RWPE1 (cell line): ENCODE results near the gene FRMD4A.
"Not testable (repeated sequence)": the region's sequence is repeated elsewhere in the genome, so short reads cannot be mapped to it uniquely, and the experiment has no call there.

ENCODE experiments used
- CTCF ChIA-PET: fragments of 350-600 bp; sonication (Branson Sonifier 250); formaldehyde crosslinking; extraction: SDS; loops from one replicate; lab custom pipeline; 2021; lab: Yijun Ruan, JAX
- POLR2A ChIA-PET: fragments of 400-600 bp; formaldehyde crosslinking; extraction: SDS; loops from one replicate; lab custom pipeline; 2020; ENCODE audit warnings: antibody characterized with exemption; ENCODE audit not compliant: low non-redundant PET; lab: Yijun Ruan, JAX
- DNase-seq: peaks from one replicate; pipeline ENCODE4 v3.0.0; 2012; ENCODE audit warnings: low spot score
- H3K27ac ChIP-seq: fragments of 450-650 bp; 2 replicates; pipeline ENCODE4 v1.5.1; 2017
- TF ChIP-seq, protein P1 (sequence below): fragments of 450-650 bp; conservative IDR thresholded peaks from 2 replicates; pipeline ENCODE4 v1.5.1; 2017; ENCODE audit warnings: low read depth, mild to moderate bottlenecking

FRMD4A gene

DNA sequence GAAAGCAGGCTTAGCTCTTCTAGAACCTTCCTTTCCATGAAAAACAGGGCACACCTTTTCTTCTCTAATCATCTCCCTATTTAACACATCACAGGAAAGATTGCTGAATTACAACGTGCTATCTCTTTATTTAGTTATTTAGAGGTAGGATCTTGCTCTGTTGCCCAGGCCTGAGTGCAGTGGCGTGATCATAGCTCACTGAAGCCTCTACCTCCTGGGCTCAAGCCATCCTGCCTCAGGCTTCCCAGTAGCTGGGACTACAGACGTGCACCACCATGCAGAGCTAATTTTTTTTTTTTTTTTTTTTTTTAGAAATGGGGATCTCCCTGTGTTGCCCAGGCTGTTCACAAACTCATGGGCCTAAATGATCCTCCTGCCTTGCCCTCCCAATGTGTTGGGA is 492.8 kb downstream of the FRMD4A start:
- TF ChIP-seq, protein P1, sequence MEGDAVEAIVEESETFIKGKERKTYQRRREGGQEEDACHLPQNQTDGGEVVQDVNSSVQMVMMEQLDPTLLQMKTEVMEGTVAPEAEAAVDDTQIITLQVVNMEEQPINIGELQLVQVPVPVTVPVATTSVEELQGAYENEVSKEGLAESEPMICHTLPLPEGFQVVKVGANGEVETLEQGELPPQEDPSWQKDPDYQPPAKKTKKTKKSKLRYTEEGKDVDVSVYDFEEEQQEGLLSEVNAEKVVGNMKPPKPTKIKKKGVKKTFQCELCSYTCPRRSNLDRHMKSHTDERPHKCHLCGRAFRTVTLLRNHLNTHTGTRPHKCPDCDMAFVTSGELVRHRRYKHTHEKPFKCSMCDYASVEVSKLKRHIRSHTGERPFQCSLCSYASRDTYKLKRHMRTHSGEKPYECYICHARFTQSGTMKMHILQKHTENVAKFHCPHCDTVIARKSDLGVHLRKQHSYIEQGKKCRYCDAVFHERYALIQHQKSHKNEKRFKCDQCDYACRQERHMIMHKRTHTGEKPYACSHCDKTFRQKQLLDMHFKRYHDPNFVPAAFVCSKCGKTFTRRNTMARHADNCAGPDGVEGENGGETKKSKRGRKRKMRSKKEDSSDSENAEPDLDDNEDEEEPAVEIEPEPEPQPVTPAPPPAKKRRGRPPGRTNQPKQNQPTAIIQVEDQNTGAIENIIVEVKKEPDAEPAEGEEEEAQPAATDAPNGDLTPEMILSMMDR = no peak
- ChIA-PET CTCF (interaction anchor here (0.6 kb wide), 2 partner anchors 336 to 507 kb away, joined by 3 to 4 read pairs; no protein-coding TSS in a partner anchor), POLR2A (no interaction called here)
- DNase-seq = no peak
- no peak overlapping the region for H3K27ac ChIP-seq

DNA sequence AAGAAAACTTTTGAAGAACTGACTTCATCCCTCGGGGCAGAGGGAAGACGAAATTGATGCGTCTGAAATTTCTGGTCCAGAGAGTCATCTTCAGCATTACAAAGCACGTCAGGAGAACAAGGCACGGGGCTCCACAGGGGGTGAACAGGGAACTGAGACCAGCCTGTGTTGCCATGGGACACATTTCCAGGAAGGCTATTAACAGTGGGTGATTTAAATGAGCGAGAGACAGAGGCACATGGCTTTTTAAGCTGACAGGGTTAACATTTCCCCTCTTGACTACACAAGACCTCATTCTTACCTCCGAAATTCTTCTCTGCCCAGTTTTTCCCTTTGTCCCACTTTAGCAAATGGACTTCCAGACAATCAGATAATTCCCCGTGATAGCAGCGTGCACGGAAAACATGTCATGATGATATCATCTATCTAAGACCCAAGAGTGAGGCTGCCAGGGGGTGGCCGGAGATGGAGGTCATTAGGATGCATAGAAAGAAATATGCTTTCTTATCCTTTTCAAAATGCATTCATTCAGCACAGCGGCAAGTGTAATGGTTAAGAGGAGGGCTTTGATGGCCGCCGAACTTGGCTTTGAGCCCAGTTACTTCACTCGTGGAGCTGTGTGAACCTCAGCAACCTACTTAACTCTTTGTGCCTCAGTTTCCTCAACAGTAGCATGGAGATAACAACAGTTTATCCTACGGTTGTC is 496.0 kb downstream of the FRMD4A start:
- H3K27ac ChIP-seq = no peak overlapping the region
- TF ChIP-seq, protein P1 = no peak
- ChIA-PET CTCF (no interaction called here), POLR2A (no interaction called here)
- DNase-seq = no peak

DNA sequence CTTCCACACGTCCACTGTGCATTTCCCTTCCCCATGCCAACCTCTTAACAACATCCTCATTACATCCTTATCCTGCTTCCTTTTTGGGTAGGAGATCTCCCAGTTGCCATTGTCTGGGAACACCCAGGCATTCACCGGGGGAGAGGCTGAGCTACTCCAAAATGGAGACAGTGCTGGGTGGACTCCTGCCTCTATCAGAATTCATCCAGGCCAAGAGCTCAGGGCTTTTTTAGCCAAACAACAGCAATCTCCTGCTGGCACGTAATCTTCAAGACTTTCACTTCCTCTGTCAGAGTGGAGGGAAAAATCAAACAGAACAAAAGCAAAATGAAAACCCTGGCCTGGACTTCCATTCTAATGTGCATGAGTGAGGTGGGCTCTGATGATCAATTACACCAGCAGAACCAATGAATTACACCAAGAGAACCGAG is 499.0 kb downstream of the FRMD4A start:
- TF ChIP-seq, protein P1 = no peak
- ChIA-PET POLR2A (no interaction called here), CTCF (interaction anchor here (0.7 kb wide), 1 partner anchor 60 kb away, joined by 3 read pairs; no protein-coding TSS in a partner anchor)
- no peak overlapping the region for H3K27ac ChIP-seq
- DNase-seq = no peak

DNA sequence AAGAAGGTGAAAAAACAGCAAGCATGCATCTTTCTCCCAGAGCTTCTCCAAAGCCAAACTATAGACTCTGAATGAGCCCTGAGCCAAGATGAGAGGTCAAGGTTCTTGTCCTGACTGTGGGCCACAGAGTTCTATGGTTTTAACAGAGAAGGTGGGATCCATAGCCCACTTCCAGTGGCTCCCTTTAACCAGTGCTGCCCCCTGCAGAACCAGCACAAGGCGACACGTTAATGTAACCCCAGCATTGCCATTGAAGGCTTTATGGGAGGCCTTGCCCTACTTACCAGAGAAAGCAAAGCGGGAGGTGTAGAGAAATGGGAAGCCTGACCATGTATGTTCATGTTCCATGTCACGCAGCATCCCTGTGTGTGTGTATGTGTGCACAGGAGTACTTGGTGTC is 500.3 kb downstream of the FRMD4A start:
- CTCF ChIA-PET = interaction anchor here (0.7 kb wide), 1 partner anchor 279 kb away, joined by 3 read pairs; no protein-coding TSS in a partner anchor
- TF ChIP-seq, protein P1 = no peak
- POLR2A ChIA-PET = no interaction called here
- H3K27ac ChIP-seq = no peak overlapping the region
- DNase-seq = no peak

DNA sequence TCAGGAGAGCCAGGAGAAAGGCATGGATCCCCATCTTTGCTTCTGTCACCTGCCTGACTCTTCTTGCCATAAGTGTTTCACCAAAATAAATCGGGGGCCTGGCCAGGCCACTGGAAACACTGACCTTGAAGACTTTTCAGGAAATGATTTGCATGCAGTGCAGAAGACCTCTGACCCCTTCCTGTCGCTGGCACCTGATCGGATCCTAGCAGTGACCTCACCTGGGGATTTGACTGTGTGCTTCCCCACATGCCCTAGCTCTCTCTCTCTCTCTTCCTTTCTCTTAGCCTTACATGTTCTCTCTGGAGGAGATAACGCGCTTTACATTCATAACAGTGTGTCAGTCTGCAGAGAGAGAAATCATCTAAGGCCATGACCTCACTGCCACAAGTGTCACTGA is 500.9 kb downstream of the FRMD4A start:
- H3K27ac ChIP-seq = no peak overlapping the region
- ChIA-PET CTCF (interaction anchor here (0.6 kb wide), 1 partner anchor 524 kb away, joined by 3 read pairs; no protein-coding TSS in a partner anchor), POLR2A (no interaction called here)
- DNase-seq = no peak
- TF ChIP-seq, protein P1 = no peak

DNA sequence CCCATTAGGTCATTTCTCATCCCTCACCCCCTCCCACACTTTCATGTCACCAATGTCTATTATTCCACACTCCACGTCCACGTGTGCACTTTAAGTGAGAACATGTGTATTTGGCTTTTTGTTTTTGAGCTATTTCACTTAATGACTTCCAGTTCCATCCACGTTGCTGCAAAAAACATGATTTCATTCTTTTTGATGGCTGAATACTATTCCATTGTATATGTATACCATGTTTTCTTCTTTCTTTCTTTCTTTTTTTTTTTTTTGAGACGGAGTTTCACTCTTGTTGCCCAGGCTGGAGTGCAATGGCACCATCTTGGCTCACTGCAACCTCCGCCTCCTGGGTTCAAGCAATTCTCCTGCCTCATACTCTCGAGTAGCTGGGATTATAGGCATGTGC is 502.4 kb downstream of the FRMD4A start:
- CTCF ChIA-PET, POLR2A ChIA-PET, DNase-seq, H3K27ac ChIP-seq: not testable (repeated sequence)
